GM21381 (cell line): ENCODE data around the gene OLIG1.

ENCODE experiments used
- ATAC-seq: cut with Tn5 transposase; IDR thresholded peaks from one replicate; pipeline ENCODE4 v1.9.1; 2021; ENCODE audit warnings: mild to moderate bottlenecking, moderate library complexity; ENCODE audit not compliant: unreplicated experiment

OLIG1 gene

GRCh38 chr21:33059380-33059841, 10.5 kb upstream of the OLIG1 start:
- no peak for ATAC-seq

GRCh38 chr21:33061233-33061632, 8.7 kb upstream of the OLIG1 start:
- ATAC-seq = no peak

GRCh38 chr21:33063375-33063883, 6.5 kb upstream of the OLIG1 start:
- ATAC-seq = no peak

- no peak for ATAC-seq
Measured at GRCh38 chr21:33063907-33064622, 5.9 kb upstream of the OLIG1 start.

- no peak for ATAC-seq
Measured at GRCh38 chr21:33064623-33065390, 5.1 kb upstream of the OLIG1 start.

GRCh38 chr21:33067043-33067442, 2.9 kb upstream of the OLIG1 start:
- ATAC-seq = no peak

- ATAC-seq = no peak
Measured at GRCh38 chr21:33067457-33067856, 2.5 kb upstream of the OLIG1 start.

- no peak for ATAC-seq
Measured at GRCh38 chr21:33069243-33069642, 698 bp upstream of the OLIG1 start.

GRCh38 chr21:33069645-33069993, 322 bp upstream of the OLIG1 start:
- no peak for ATAC-seq

- ATAC-seq = peak; percentile 15
Measured at GRCh38 chr21:33070744-33070997, 730 bp downstream of the OLIG1 start.

GRCh38 chr21:33070998-33071769, 1.2 kb downstream of the OLIG1 start:
- no peak for ATAC-seq

GRCh38 chr21:33071770-33072306, 1.9 kb downstream of the OLIG1 start:
- ATAC-seq = no peak

- ATAC-seq = no peak
Measured at GRCh38 chr21:33073636-33074035, 3.7 kb downstream of the OLIG1 start.

- ATAC-seq = no peak
Measured at GRCh38 chr21:33075128-33075527, 5.2 kb downstream of the OLIG1 start.

GRCh38 chr21:33075596-33076195, 5.8 kb downstream of the OLIG1 start:
- ATAC-seq = no peak

- no peak for ATAC-seq
Measured at GRCh38 chr21:33076600-33077329, 6.8 kb downstream of the OLIG1 start.

GRCh38 chr21:33078907-33079582, 9.1 kb downstream of the OLIG1 start:
- ATAC-seq = peak; percentile 95

- no peak for ATAC-seq
Measured at GRCh38 chr21:33080376-33080775, 10.4 kb downstream of the OLIG1 start.

GRCh38 chr21:33080776-33081175, 10.8 kb downstream of the OLIG1 start:
- no peak for ATAC-seq

GRCh38 chr21:33088384-33088783, 18.4 kb downstream of the OLIG1 start:
- ATAC-seq = no peak
